ENCODE measurements around the gene MUC4.

DNA sequence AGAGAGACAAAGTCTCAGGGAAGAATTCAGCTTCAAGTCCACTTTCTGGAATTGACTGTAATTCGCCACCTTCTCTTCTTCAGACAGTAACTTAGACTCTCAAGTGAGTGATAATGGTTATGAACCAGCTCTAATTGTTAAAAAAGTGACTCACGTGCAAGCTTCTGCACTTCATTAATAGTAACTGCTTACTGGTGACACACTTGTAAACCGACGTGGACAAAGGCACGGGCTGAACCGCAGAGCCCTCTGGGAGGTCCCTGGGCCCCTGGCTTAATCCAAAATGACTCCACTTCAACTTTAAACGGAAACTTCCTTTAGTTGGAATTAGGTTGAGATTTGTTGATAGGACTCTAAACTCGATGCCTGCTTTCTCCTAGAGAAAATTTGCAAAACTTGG lies 17.0 kb downstream of the MUC4 start:
- TF ChIP-seq, protein P1, sequence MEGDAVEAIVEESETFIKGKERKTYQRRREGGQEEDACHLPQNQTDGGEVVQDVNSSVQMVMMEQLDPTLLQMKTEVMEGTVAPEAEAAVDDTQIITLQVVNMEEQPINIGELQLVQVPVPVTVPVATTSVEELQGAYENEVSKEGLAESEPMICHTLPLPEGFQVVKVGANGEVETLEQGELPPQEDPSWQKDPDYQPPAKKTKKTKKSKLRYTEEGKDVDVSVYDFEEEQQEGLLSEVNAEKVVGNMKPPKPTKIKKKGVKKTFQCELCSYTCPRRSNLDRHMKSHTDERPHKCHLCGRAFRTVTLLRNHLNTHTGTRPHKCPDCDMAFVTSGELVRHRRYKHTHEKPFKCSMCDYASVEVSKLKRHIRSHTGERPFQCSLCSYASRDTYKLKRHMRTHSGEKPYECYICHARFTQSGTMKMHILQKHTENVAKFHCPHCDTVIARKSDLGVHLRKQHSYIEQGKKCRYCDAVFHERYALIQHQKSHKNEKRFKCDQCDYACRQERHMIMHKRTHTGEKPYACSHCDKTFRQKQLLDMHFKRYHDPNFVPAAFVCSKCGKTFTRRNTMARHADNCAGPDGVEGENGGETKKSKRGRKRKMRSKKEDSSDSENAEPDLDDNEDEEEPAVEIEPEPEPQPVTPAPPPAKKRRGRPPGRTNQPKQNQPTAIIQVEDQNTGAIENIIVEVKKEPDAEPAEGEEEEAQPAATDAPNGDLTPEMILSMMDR (IDR thresholded peaks at IDR 0.05) = no peak
- no peak for TF ChIP-seq ZFX (IDR thresholded peaks at IDR 0.05; ENCODE audit: borderline replicate concordance)
